Activated naive CD8-positive, alpha-beta T cell treated with anti-CD3 and anti-CD28 coated beads, Interleukin-2, amount 10 ng/mL, durations not matched to agents 7 days and 5 days (primary cell): ENCODE data around the gene GALNT17. TPM values are rescaled to one million over a fixed set of nuclear protein-coding genes. Genes with fewer than 3 reads are reported as not detected.

Experiments
- ATAC-seq: fragments of 150-1000 bp; cut with Tn5 transposase; one replicate; pipeline ENCODE4 v1.10.0; 2021; ENCODE audit warnings: low read depth, moderate library complexity
- POLR2A ChIA-PET: fragments of 350-600 bp; sonication (Branson Sonifier 250); formaldehyde crosslinking; loops from one replicate; lab custom pipeline; 2021; ENCODE audit warnings: antibody characterized with exemption; lab: Charles Lee
- DNase-seq: peaks from one replicate; pipeline ENCODE4 v3.0.0; 2021
- H3K27ac Mint-ChIP-seq: one replicate; pipeline ENCODE4 v1.8.0; 2022; ENCODE audit warnings: mild to moderate bottlenecking, mixed read lengths
- H3K27me3 Mint-ChIP-seq: one replicate; pipeline ENCODE4 v1.8.0; 2022; ENCODE audit warnings: mild to moderate bottlenecking, moderate library complexity, mixed read lengths
- H3K36me3 Mint-ChIP-seq: one replicate; pipeline ENCODE4 v1.8.0; 2021; ENCODE audit warnings: mild to moderate bottlenecking, mixed read lengths
- H3K4me1 Mint-ChIP-seq: one replicate; pipeline ENCODE4 v1.8.0; 2021; ENCODE audit warnings: mixed read lengths
- H3K4me3 Mint-ChIP-seq: one replicate; pipeline ENCODE4 v1.8.0; 2022; ENCODE audit warnings: mild to moderate bottlenecking, moderate library complexity, mixed read lengths
- H3K9me3 Mint-ChIP-seq: one replicate; pipeline ENCODE4 v1.8.0; 2021; ENCODE audit warnings: mixed read lengths
- total RNA-seq, 2 experiments: library from RNA; stranded (reverse); gene quantifications; one replicate each; pipeline ENCODE4 v1.2.3, GENCODE V29; 2021

GALNT17 gene
- total RNA-seq, 2 experiments from 2014 or later = not detected

DNA sequence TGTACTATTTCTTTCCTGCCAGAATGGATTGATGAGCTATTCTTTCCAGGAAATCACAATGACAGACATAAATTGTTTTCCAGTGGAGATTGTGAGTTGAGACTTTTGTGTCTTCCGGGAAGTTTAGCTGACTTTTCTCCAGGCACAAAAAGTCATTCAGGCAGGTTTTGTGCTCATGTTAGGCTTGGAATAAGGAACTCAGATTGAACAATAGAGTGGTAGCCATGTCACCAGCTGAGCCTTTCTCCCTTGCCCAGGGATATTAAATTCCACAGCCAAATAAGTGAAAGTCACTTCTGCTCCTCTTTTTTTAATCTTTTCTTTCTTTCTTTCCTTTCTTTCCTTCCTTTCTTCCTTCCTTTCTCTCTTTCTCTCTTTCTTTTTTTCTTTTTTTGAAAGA lies 559.6 kb downstream of the GALNT17 start:
- ATAC-seq = no peak
- no peaks in the 10 kb centered on the region for H3K27me3 Mint-ChIP-seq
- no peak overlapping the region for H3K27ac Mint-ChIP-seq
- H3K4me3 Mint-ChIP-seq = no peak overlapping the region
- no peaks in the 10 kb centered on the region for H3K36me3 Mint-ChIP-seq
- no peaks in the 10 kb centered on the region for H3K4me1 Mint-ChIP-seq
- POLR2A ChIA-PET = no interaction called here
- peaks cover 5% of the 10 kb centered on the region for H3K9me3 Mint-ChIP-seq
- no peak for DNase-seq

DNA sequence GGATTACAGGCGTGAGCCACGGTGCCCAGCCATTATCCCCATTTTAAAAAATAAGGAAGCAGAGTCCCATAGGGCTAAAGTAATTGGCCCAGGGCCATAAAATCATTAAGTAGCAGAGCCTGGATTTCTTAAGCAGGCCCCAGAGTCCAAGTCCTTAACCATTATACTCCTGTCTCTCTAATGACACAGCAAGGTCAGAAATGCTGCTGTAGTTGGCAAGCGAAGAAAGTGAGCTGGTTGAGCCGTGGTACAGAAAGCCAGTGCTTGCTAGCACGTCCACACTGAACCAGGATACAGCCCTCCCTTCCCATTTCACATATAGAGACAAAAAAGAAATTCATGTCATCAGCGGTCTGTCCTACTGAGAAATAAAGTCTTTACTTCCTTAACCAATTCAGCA lies 562.7 kb downstream of the GALNT17 start:
- Mint-ChIP-seq H3K4me1 (no peaks in the 10 kb centered on the region), H3K9me3 (peaks cover 10% of the 10 kb centered on the region), H3K4me3 (no peak overlapping the region), H3K36me3 (no peaks in the 10 kb centered on the region), H3K27ac (no peak overlapping the region), H3K27me3 (no peaks in the 10 kb centered on the region)
- POLR2A ChIA-PET = no interaction called here
- ATAC-seq (no peak), DNase-seq (no peak)

GRCh38 chr7:71695186-71695585 lies 563.2 kb downstream of the GALNT17 start:
- POLR2A ChIA-PET = no interaction called here
- ATAC-seq (no peak), DNase-seq (no peak)
- H3K9me3 Mint-ChIP-seq = peaks cover 10% of the 10 kb centered on the region
- no peaks in the 10 kb centered on the region for H3K36me3 Mint-ChIP-seq
- H3K4me1 Mint-ChIP-seq = no peaks in the 10 kb centered on the region
- H3K27me3 Mint-ChIP-seq = no peaks in the 10 kb centered on the region
- H3K27ac Mint-ChIP-seq = no peak overlapping the region
- no peak overlapping the region for H3K4me3 Mint-ChIP-seq

DNA sequence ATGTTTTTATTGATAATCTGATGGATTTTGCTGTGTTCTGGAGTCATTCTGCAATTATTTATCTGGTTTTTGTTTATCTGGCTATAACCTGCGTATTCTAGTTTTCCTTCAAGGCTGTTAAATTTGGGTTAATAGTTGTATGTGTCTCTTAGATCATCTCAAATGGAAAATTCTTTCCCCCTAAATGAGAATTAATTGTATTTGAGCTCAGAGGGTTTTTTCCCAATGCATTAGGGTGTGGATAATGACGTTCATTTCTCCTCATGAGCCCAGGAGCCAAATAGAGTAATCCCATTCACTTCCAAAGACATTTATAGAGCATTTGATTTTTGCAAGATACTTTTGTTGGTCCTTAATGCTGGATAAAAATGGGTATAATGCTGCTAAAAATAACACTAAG lies 564.6 kb downstream of the GALNT17 start:
- Mint-ChIP-seq H3K9me3 (peaks cover 10% of the 10 kb centered on the region), H3K27me3 (no peaks in the 10 kb centered on the region), H3K27ac (no peak overlapping the region), H3K4me1 (no peaks in the 10 kb centered on the region), H3K36me3 (no peaks in the 10 kb centered on the region), H3K4me3 (no peak overlapping the region)
- POLR2A ChIA-PET = no interaction called here
- DNase-seq (no peak), ATAC-seq (no peak)

DNA sequence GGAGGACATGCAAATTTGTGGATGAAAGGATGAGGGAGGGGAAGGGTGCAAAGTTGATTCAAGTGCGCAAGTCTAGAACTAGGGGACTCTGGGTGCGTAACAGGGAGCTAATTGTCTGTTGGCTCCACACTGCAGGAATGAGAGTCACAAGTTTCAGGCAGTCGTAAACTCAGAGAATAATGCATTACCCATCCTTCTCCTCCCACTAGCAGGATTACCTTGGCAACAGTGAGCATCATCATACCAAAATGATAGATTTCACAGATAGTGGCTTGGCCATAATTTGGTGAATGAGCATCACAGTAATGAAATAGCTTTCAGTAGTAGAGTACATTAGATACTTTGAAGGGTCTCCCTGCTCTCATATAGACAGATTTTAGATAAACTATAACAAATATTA lies 565.5 kb downstream of the GALNT17 start:
- Mint-ChIP-seq H3K4me1 (no peaks in the 10 kb centered on the region), H3K27me3 (no peaks in the 10 kb centered on the region), H3K4me3 (no peak overlapping the region), H3K36me3 (no peaks in the 10 kb centered on the region), H3K27ac (no peak overlapping the region), H3K9me3 (peaks cover 10% of the 10 kb centered on the region)
- POLR2A ChIA-PET = no interaction called here
- DNase-seq = no peak
- ATAC-seq = no peak

GRCh38 chr7:71705217-71705616 lies 573.3 kb downstream of the GALNT17 start:
- Mint-ChIP-seq H3K4me1 (no peaks in the 10 kb centered on the region), H3K9me3 (peaks cover 3% of the 10 kb centered on the region), H3K36me3 (no peaks in the 10 kb centered on the region), H3K4me3 (no peak overlapping the region), H3K27me3 (no peaks in the 10 kb centered on the region), H3K27ac (no peak overlapping the region)
- no peak for DNase-seq
- POLR2A ChIA-PET = no interaction called here
- no peak for ATAC-seq

GRCh38 chr7:71705901-71706596 lies 574.1 kb downstream of the GALNT17 start:
- H3K4me1 Mint-ChIP-seq = no peaks in the 10 kb centered on the region
- no peak overlapping the region for H3K4me3 Mint-ChIP-seq
- DNase-seq (no peak), ATAC-seq (no peak)
- no peaks in the 10 kb centered on the region for H3K27me3 Mint-ChIP-seq
- peaks cover 3% of the 10 kb centered on the region for H3K9me3 Mint-ChIP-seq
- H3K27ac Mint-ChIP-seq = no peak overlapping the region
- no peaks in the 10 kb centered on the region for H3K36me3 Mint-ChIP-seq
- POLR2A ChIA-PET = no interaction called here

- peaks cover 5% of the 10 kb centered on the region for H3K9me3 Mint-ChIP-seq
- no peak overlapping the region for H3K4me3 Mint-ChIP-seq
- DNase-seq (no peak), ATAC-seq (no peak)
- no peaks in the 10 kb centered on the region for H3K36me3 Mint-ChIP-seq
- no peaks in the 10 kb centered on the region for H3K27me3 Mint-ChIP-seq
- no peaks in the 10 kb centered on the region for H3K4me1 Mint-ChIP-seq
- no peak overlapping the region for H3K27ac Mint-ChIP-seq
- POLR2A ChIA-PET = no interaction called here
Measured at GRCh38 chr7:71706597-71706975, 574.6 kb downstream of the GALNT17 start.

DNA sequence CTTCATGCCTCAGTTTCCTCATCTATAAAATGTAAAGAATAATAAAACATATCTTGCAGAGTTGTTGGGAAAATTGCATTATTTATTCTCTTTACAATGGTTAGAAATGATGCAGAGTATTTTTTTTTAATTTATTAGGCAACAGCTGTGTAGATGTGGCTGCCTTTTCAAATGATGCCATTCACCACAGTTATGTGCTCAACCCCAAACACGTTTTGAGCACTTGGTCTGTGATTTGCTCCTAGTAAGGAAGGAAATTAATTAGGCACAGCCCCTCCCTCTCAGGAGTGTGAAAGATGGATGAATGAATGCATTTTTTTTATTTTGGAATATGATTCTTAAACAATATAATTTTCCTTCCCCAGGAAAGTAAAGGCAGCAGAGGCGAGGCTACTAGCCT lies 575.1 kb downstream of the GALNT17 start:
- Mint-ChIP-seq H3K36me3 (no peaks in the 10 kb centered on the region), H3K4me3 (no peak overlapping the region), H3K27ac (no peak overlapping the region), H3K9me3 (peaks cover 6% of the 10 kb centered on the region), H3K27me3 (no peaks in the 10 kb centered on the region), H3K4me1 (no peaks in the 10 kb centered on the region)
- POLR2A ChIA-PET = no interaction called here
- DNase-seq (no peak), ATAC-seq (no peak)

DNA sequence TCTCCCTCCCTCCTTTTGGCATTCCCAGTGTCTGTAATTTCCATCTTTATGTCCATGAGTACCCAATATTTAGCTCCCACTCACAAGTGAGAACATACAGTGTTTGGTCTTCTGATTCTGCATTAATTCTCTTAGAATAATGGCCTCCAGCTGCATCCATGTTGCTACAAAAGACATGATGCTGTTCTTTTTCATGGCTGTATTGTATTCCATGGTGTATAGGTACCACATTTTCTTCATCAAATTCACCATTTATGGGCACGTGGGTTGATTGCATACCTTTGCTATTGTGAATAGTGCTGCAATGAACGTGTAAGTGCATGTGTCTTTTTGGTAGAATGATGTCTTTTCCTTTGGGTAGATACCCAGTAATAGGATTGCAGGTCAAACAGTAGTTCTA lies 576.8 kb downstream of the GALNT17 start:
- ATAC-seq (no peak), DNase-seq (no peak)
- H3K36me3 Mint-ChIP-seq = no peaks in the 10 kb centered on the region
- POLR2A ChIA-PET = no interaction called here
- H3K9me3 Mint-ChIP-seq = peaks cover 6% of the 10 kb centered on the region
- no peaks in the 10 kb centered on the region for H3K27me3 Mint-ChIP-seq
- H3K4me3 Mint-ChIP-seq = no peak overlapping the region
- H3K4me1 Mint-ChIP-seq = no peaks in the 10 kb centered on the region
- H3K27ac Mint-ChIP-seq = no peak overlapping the region

DNA sequence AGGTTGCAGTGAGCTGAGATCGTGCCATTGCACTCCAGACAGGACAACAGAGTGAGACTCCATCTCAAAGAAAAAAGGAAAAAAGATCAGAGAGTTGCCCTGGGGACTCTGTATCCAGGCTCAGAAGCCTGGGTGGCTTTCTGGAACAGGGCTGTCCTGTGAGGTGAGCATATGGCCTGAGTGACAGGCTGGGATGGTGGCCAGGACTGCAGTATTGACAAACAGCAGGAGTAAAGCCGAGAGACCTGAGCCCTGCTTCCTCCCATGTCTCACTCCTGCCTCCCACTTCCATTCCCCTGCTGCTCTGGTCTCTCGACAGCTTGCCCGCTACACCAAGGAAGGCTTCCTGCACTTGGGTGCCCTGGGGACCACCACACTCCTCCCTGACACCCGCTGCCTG lies 578.5 kb downstream of the GALNT17 start:
- POLR2A ChIA-PET = no interaction called here
- no peak for ATAC-seq

DNA sequence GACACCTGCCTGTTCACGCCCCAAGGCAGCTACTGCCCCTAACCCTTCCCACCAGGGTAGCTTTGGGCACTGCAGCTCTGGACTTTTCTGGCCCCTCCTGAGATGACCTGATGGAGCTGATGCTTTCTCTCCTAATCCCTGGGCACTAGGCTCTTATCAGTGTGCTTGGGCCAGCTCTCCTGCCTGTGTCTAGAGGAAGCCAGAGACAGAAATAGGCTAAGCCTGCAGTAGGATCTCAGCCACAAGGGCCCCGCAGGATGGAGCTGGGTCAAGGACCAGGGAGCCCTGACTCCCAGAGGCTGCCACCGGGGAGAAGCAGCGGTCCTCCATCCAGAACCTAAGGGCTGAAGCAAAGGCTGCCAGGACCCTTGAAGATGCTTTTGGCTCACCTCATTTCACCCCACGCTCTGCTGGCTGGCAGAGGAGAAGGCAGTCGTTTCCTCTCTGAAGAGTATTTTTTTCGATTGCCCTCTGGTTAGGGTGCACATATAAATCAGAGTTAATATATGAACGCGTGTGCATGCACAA lies 580.8 kb downstream of the GALNT17 start:
- Mint-ChIP-seq H3K27me3 (no peaks in the 10 kb centered on the region), H3K27ac (no peak overlapping the region), H3K4me3 (no peak overlapping the region), H3K9me3 (peaks cover 6% of the 10 kb centered on the region), H3K36me3 (no peaks in the 10 kb centered on the region), H3K4me1 (no peaks in the 10 kb centered on the region)
- no peak for DNase-seq
- no peak for ATAC-seq
- POLR2A ChIA-PET = no interaction called here

More for the DNA sequence above, 578.5 kb downstream of the GALNT17 start:
- Mint-ChIP-seq H3K4me3 (no peak overlapping the region), H3K9me3 (peaks cover 6% of the 10 kb centered on the region), H3K36me3 (no peaks in the 10 kb centered on the region), H3K4me1 (no peaks in the 10 kb centered on the region), H3K27me3 (no peaks in the 10 kb centered on the region), H3K27ac (no peak overlapping the region)
- no peak for DNase-seq

- no peak for DNase-seq
- Mint-ChIP-seq H3K36me3 (no peaks in the 10 kb centered on the region), H3K4me1 (no peaks in the 10 kb centered on the region), H3K27me3 (no peaks in the 10 kb centered on the region), H3K27ac (no peak overlapping the region), H3K4me3 (no peak overlapping the region), H3K9me3 (peaks cover 2% of the 10 kb centered on the region)
- ATAC-seq = no peak
- POLR2A ChIA-PET = no interaction called here
Measured at GRCh38 chr7:71716690-71717089, 584.7 kb downstream of the GALNT17 start.

- ATAC-seq = no peak
- Mint-ChIP-seq H3K36me3 (no peaks in the 10 kb centered on the region), H3K9me3 (peaks cover 3% of the 10 kb centered on the region), H3K27ac (no peak overlapping the region), H3K4me1 (no peaks in the 10 kb centered on the region), H3K4me3 (no peak overlapping the region), H3K27me3 (no peaks in the 10 kb centered on the region)
- DNase-seq = no peak
- POLR2A ChIA-PET = no interaction called here
Measured at GRCh38 chr7:71718563-71718962, 586.6 kb downstream of the GALNT17 start.
